ENCODE results near the gene ADD2.

- TF ChIP-seq CTCF (IDR thresholded peaks at IDR 0.05) (no peak), ZFX (IDR thresholded peaks at IDR 0.05; ENCODE audit: borderline replicate concordance) (no peak)
These were observed 140.6 kb downstream of the ADD2 start for GRCh38 chr2:70627211-70627898.
